Endothelial cell of umbilical vein (primary cell): ENCODE data around the gene OXSR1. TPM values are rescaled to one million over a fixed set of nuclear protein-coding genes. Genes with fewer than 3 reads are reported as not detected.

Experiments used
- BruUV-seq: library from RNA; stranded (reverse); fragments of 400-500 nt; replicated peaks from 2 replicates; lab custom pipeline; 2021; lab: Mats Ljungman, UMichigan
- CTCF ChIA-PET: fragments of 300-600, 350-600 bp; sonication (Branson Sonifier 250); formaldehyde crosslinking; loops from one replicate; lab custom pipeline; 2021; ENCODE audit warnings: antibody characterized with exemption, inconsistent platforms; lab: Charles Lee
- POLR2A ChIA-PET: fragments of 300-600, 350-600 bp; sonication (Branson Sonifier 250); formaldehyde crosslinking; loops from one replicate; lab custom pipeline; 2021; ENCODE audit warnings: antibody characterized with exemption, inconsistent platforms; lab: Charles Lee
- DNase-seq: peaks from one replicate; pipeline ENCODE4 v3.0.0-alpha.2; 2011; ENCODE audit warnings: low read depth, low spot score
- FAIRE-seq: peaks from 2 replicates; lab custom pipeline; 2011; peaks lifted over from hg19 to GRCh38; lab: Jason Lieb, UNC
- H2AFZ ChIP-seq: 2 replicates; pipeline ENCODE4 v1.6.0; 2012; ENCODE audit warnings: low read depth, low read length, control low read depth, inconsistent platforms
- H3K27ac ChIP-seq: 2 replicates; pipeline ENCODE4 v1.5.1; 2011; ENCODE audit warnings: low read depth, mild to moderate bottlenecking, control low read depth, low read length, moderate library complexity; ENCODE audit not compliant: insufficient read depth
- H3K27me3 ChIP-seq, 2 experiments: 2 replicates each; pipeline versions ENCODE4 v1.6.0 to v1.6.1; 2011; ENCODE audit warnings: low read length in 2 of 2, mixed read lengths in 1 of 2; ENCODE audit not compliant: control insufficient read depth in 2 of 2, insufficient read depth in 2 of 2
- H3K36me3 ChIP-seq, 2 experiments: 2 replicates in 1 of 2; 3 replicates in 1 of 2; pipeline ENCODE4 v1.5.1; 2011; ENCODE audit warnings: low read length in 2 of 2, mild to moderate bottlenecking in 1 of 2, moderate library complexity in 1 of 2; ENCODE audit not compliant: control insufficient read depth in 2 of 2, insufficient read depth in 2 of 2; ENCODE audit errors: extremely low read depth in 1 of 2
- H3K4me1 ChIP-seq: 3 replicates; pipeline ENCODE4 v1.5.1; 2011; ENCODE audit warnings: mild to moderate bottlenecking, low read length; ENCODE audit not compliant: control insufficient read depth, insufficient read depth; ENCODE audit errors: extremely low read depth
- H3K4me2 ChIP-seq: 2 replicates; pipeline ENCODE4 v1.6.1; 2011; ENCODE audit warnings: low read length, control low read depth, mixed read lengths; ENCODE audit not compliant: insufficient read depth
- H3K4me3 ChIP-seq, 3 experiments: fragments of 200-600 bp in 1 of 3; sonication (generic), shearing (Covaris generic) in 1 of 3; replicated peaks in 1 of 3; 2 replicates each; pipeline ENCODE4 v1.5.1; 2011 to 2016; ENCODE audit warnings: control low read depth in 3 of 3, low read length in 3 of 3, mild to moderate bottlenecking in 2 of 3, inconsistent platforms in 1 of 3, low read depth in 1 of 3, moderate library complexity in 1 of 3; ENCODE audit not compliant: insufficient read depth in 1 of 3
- H3K79me2 ChIP-seq: 2 replicates; pipeline ENCODE4 v1.6.0; 2012; ENCODE audit warnings: low read length, inconsistent platforms; ENCODE audit not compliant: control insufficient read depth, insufficient read depth
- H3K9ac ChIP-seq: replicated peaks from 2 replicates; pipeline ENCODE3; 2011; ENCODE audit warnings: low read length, control low read depth; ENCODE audit not compliant: insufficient read depth; ENCODE audit errors: extremely low read depth
- H3K9me1 ChIP-seq: replicated peaks from 3 replicates; pipeline ENCODE4 v1.6.0; 2011; ENCODE audit warnings: mild to moderate bottlenecking, low read length; ENCODE audit not compliant: control insufficient read depth, insufficient read depth; ENCODE audit errors: extremely low read depth
- H3K9me3 ChIP-seq: replicated peaks from 2 replicates; pipeline ENCODE4 v1.5.1; 2012; ENCODE audit warnings: low read length, inconsistent platforms; ENCODE audit not compliant: control insufficient read depth, insufficient read depth
- H4K20me1 ChIP-seq: replicated peaks from 2 replicates; pipeline ENCODE3; 2011; ENCODE audit warnings: mild to moderate bottlenecking, low read length; ENCODE audit not compliant: control insufficient read depth, insufficient read depth; ENCODE audit errors: extremely low read depth
- EZH2 ChIP-seq: IDR thresholded peaks from 2 replicates; pipeline ENCODE4 v1.6.1; 2012; ENCODE audit warnings: borderline replicate concordance, low read depth, mild to moderate bottlenecking, moderate library complexity, low read length, inconsistent platforms; ENCODE audit not compliant: severe bottlenecking
- FOS ChIP-seq: IDR thresholded peaks from 2 replicates; pipeline ENCODE4 v1.6.1; 2011; ENCODE audit warnings: mild to moderate bottlenecking, low read length, moderate library complexity, borderline replicate concordance; ENCODE audit not compliant: insufficient read depth
- GATA2 ChIP-seq: IDR thresholded peaks from 2 replicates; pipeline ENCODE4 v1.7.0; 2011; ENCODE audit warnings: low read depth, mild to moderate bottlenecking, moderate library complexity, mixed read lengths, low read length; ENCODE audit not compliant: insufficient read length, insufficient read depth
- JUN ChIP-seq: IDR thresholded peaks from 2 replicates; pipeline ENCODE4 v1.6.1; 2011; ENCODE audit warnings: borderline replicate concordance, low read depth; ENCODE audit not compliant: insufficient read length, insufficient read depth
- MYC ChIP-seq: IDR thresholded peaks from one replicate; pipeline ENCODE4 v1.6.1; 2011; ENCODE audit warnings: mild to moderate bottlenecking, low read depth, low read length
- POLR2A ChIP-seq: IDR thresholded peaks from 2 replicates; pipeline ENCODE4 v1.6.1; 2012; ENCODE audit warnings: low read depth, mild to moderate bottlenecking, control low read depth, low read length
- POLR2AphosphoS5 ChIP-seq: IDR thresholded peaks from 2 replicates; pipeline ENCODE4 v1.6.1; 2012; ENCODE audit warnings: low read depth, mild to moderate bottlenecking, control low read depth, low read length, moderate library complexity; ENCODE audit not compliant: insufficient read depth
- dilution Hi-C: fragments of 300-500 bp; cut with MboI; formaldehyde crosslinking; loops from one replicate; pipeline ENCODE4 v1.15.0; 2019; ENCODE audit warnings: low sequenced_read_pairs; ENCODE audit not compliant: extremely low pct_ligation_motif_present
- intact Hi-C: fragments of 100-400 bp; cut with micrococcal nuclease; formaldehyde crosslinking; loops from one replicate; pipeline ENCODE4 v1.10.0; 2022
- polyA plus RNA-seq, 4 experiments: library from polyadenylated mRNA; depleted of rRNA in 3 of 4; stranded (reverse) in 3 of 4; unstranded in 1 of 4; fragments of >200 nt; gene quantifications; 2 replicates each; pipeline versions ENCODE4 v1.2.1 to v1.2.3, GENCODE V29; 2011 to 2012; ENCODE audit warnings: missing spikeins in 1 of 4
- total RNA-seq: library from RNA; stranded (reverse); gene quantifications from 2 replicates; pipeline ENCODE4 v1.2.3, GENCODE V29; 2021
- TF ChIP-seq, protein P1 (sequence below): IDR thresholded peaks from 2 replicates; pipeline ENCODE4 v1.6.1; 2011; ENCODE audit not compliant: insufficient read depth, insufficient read length
- TF ChIP-seq, protein P2 (sequence below), 2 donors: IDR thresholded peaks; 1 replicate in 1 of 2; 2 replicates in 1 of 2; pipeline ENCODE4 v1.5.1; 2011; ENCODE audit warnings: low read length in 2 of 2, mild to moderate bottlenecking in 2 of 2, moderate library complexity in 2 of 2, control low read depth in 1 of 2, inconsistent platforms in 1 of 2, low read depth in 1 of 2; ENCODE audit not compliant: insufficient read depth in 1 of 2; ENCODE audit errors: extremely low read depth in 1 of 2

Gene OXSR1
- total and polyA plus RNA-seq, 2 donors (not counting 3 experiments of a cell fraction or from before 2014, with no cell fraction given) = 15.1 to 32.9 TPM

DNA sequence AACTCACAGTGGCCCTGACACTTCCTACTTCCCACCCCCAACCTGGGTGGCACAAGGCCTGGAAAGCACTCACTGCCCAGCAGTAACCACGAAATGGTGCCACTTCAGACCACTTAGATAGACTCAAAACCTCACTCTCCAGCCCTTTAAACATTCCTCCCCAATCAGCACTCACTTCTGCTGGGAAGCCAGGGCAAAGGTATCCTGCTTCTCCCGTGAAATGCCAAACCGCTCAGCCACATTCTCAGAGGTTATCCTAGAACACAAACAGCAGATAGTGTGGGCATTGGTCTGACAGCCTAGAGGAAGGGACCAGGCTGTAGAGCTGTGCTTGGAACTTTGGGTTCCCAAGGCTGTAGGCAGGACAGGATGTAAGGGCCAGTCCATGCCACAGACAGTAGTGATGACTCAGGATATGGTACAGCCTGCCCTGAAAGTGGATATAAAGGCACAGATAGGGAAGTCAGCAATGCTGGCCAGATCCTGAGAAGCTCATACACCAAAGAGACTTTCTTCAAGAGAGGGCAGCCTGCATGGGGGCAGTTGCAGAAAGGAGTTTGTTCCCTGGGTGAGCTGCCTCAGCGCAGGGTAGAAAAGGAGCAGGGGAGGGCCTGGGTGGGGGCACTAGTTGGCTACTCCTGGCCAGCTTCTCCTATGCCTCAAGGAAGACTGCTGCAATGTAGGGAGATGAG, 37.6 kb upstream of the OXSR1 start:
- ChIA-PET POLR2A (no interaction called here), CTCF (interaction anchor here (1.0 to 1.6 kb wide), 2 partner anchors 9 to 170 kb away, joined by 4 read pairs; no protein-coding TSS in a partner anchor)
- Histone ChIP-seq H3K4me3 (no peak overlapping the region), H3K9me1 (no peaks in the 10 kb centered on the region), H3K9ac (no peak overlapping the region), H2AFZ (no peak overlapping the region), H3K4me1 (no peaks in the 10 kb centered on the region), H4K20me1 (no peaks in the 10 kb centered on the region), H3K27me3 (no peaks in the 10 kb centered on the region), H3K79me2 (no peaks in the 10 kb centered on the region), H3K9me3 (no peaks in the 10 kb centered on the region), H3K4me2 (no peak overlapping the region), H3K36me3 (peaks cover 15 to 45% of the 10 kb centered on the region in 2 experiments), H3K27ac (no peak overlapping the region)
- intact Hi-C loops = no loop called here
- no TSS peak for BruUV-seq
- TF ChIP-seq, protein P1, sequence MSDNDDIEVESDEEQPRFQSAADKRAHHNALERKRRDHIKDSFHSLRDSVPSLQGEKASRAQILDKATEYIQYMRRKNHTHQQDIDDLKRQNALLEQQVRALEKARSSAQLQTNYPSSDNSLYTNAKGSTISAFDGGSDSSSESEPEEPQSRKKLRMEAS = no peak
- TF ChIP-seq POLR2A (no peak), FOS (no peak), EZH2 (no peak), GATA2 (no peak), POLR2AphosphoS5 (no peak)
- no peak for FAIRE-seq
- DNase-seq = no peak
- dilution Hi-C loops = no loop called here

DNA sequence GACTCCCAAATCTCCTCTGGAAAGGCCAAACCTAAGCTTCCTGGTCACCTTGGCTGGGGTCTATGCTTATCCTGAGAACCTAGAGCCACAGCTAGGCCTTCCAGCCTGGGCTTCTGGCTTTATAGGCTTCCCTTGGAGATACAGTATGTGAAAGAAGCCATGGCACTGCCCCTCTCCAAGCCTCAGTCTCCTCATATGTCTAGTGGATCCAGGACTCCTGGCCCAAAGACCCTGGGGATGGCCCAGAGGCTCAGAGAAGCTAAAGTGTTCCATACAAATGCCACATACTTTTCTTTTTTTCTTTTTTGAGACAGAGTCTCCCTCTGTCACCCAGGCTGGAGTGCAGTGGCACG, 37.1 kb upstream of the OXSR1 start:
- Histone ChIP-seq H3K9me1 (no peaks in the 10 kb centered on the region), H3K4me3 (no peak overlapping the region), H3K9me3 (no peaks in the 10 kb centered on the region), H3K4me2 (no peak overlapping the region), H3K4me1 (no peaks in the 10 kb centered on the region), H4K20me1 (no peaks in the 10 kb centered on the region), H3K9ac (no peak overlapping the region), H2AFZ (no peak overlapping the region), H3K27me3 (no peaks in the 10 kb centered on the region), H3K36me3 (peaks cover 14 to 40% of the 10 kb centered on the region in 2 experiments), H3K79me2 (no peaks in the 10 kb centered on the region), H3K27ac (no peak overlapping the region)
- intact Hi-C loops (no loop called here), dilution Hi-C loops (no loop called here)
- TF ChIP-seq, protein P1 = no peak
- TF ChIP-seq MYC (no peak), POLR2A (no peak), POLR2AphosphoS5 (no peak), JUN (no peak), EZH2 (no peak), FOS (no peak), GATA2 (no peak)
- TF ChIP-seq, protein P2, sequence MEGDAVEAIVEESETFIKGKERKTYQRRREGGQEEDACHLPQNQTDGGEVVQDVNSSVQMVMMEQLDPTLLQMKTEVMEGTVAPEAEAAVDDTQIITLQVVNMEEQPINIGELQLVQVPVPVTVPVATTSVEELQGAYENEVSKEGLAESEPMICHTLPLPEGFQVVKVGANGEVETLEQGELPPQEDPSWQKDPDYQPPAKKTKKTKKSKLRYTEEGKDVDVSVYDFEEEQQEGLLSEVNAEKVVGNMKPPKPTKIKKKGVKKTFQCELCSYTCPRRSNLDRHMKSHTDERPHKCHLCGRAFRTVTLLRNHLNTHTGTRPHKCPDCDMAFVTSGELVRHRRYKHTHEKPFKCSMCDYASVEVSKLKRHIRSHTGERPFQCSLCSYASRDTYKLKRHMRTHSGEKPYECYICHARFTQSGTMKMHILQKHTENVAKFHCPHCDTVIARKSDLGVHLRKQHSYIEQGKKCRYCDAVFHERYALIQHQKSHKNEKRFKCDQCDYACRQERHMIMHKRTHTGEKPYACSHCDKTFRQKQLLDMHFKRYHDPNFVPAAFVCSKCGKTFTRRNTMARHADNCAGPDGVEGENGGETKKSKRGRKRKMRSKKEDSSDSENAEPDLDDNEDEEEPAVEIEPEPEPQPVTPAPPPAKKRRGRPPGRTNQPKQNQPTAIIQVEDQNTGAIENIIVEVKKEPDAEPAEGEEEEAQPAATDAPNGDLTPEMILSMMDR (IDR thresholded peaks at IDR 0.05; ENCODE audit: extremely low read depth in 1 of 2, insufficient read depth in 1 of 2, low read depth in 1 of 2, low read length in 2 of 2) = no peak
- ChIA-PET POLR2A (no interaction called here), CTCF (interaction anchor here (1.0 to 1.6 kb wide), 2 partner anchors 9 to 170 kb away, joined by 4 read pairs; no protein-coding TSS in a partner anchor)
- no peak for FAIRE-seq
- no peak for DNase-seq
- no TSS peak for BruUV-seq
